HPDE6-E6E7 (cell line): ENCODE results near the gene SLC2A5.
"Not testable (repeated sequence)": the region's sequence is repeated elsewhere in the genome, so short reads cannot be mapped to it uniquely, and the experiment has no call there.

Source experiments
- DNase-seq: peaks from one replicate; pipeline ENCODE4 v3.0.0; 2011; ENCODE audit warnings: missing footprints; ENCODE audit errors: extremely low spot score

The SLC2A5 gene

DNA sequence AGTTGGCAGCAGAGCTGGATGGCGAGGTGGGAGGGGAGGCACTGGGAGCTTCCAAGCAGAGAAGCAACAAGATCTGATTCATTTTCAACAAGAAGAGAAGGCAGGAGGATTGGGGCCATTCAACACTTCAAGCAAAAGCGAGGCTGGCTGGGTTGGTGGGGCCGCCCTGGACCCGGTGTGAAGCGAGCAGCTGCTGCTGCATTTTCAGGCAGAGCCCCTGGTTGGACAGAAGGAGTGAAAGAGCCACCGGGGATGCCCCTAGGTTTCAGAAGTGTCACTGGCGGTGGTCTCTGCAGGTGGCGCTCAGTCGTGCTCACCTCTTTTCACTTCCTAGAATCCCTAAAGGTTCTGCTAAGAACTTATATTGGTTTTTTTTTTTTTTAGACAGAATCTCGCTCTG is 61.2 kb downstream of the SLC2A5 start:
- no peak for DNase-seq

DNA sequence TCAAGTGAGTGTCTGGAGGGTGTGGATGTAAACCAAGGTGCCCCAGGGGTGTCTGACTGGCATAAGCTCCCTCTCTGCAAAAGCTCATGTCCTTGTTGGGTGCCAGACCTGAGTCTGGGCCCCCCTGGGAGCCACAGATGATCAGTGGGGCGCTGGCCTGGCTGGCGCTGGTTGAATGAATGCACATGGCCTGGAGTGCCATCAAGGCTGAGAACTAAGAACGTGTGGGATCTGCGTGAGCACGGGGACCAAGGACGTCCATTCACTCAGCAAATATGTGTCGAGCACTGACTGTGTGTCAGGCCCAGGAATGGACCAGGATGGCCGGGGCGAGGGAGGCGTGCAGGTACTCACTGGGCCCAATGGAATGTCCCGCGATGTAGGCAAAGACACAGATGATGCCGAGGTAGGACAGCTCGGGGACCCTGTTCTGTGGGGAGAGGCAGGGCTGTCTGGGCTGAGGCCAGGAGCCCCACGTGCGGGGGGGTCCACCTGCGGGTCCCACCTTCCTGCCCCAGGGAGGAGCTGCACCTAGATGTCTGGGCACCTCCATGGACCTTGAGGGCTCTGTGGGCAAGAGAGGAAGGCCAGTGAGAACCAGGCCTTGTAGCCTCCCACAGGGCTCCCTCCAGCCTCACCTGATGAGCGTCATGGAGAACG is 62.3 kb downstream of the SLC2A5 start:
- no peak for DNase-seq

- DNase-seq: no peak
These were observed 64.1 kb downstream of the SLC2A5 start for GRCh38 chr1:9005395-9005708.

DNA sequence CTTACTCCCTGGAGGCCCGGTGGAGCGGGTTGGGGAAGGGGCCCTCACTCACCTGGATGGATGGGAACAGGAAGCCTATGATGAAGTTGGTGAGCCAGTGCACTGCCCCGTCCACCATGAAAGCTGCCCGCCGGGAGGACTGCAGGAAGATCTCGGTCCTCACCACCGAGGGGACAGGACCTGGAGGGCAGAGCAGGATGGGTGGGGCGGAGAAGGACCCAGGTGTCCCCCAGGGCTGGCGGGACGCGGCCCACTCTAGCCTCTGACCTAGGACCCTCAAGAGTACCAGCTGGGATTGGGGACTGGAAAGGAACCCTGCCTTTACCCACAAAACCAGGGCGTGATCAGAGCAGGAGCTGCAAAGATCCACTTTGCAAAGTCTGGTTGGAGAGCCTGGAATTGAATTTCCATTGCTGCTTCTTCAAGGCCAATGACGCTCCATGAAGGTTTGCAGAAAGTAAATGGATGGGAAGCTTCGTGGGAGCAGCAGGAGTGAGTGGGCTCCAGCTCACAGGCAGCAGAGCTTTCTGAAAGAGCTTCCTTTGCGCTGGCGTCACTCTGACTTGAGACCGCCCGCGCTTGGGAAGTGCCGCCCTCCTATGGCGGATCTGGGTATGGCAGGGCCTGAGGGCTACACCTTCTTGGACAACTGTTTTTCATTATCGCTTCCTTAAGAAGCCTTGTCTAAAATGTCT is 64.6 kb downstream of the SLC2A5 start:
- peak; percentile 64 for DNase-seq

GRCh38 chr1:9004031-9004699 is 65.3 kb downstream of the SLC2A5 start:
- no peak for DNase-seq

- not testable (repeated sequence) for DNase-seq
These were observed 67.2 kb downstream of the SLC2A5 start for GRCh38 chr1:9002215-9002560.

DNA sequence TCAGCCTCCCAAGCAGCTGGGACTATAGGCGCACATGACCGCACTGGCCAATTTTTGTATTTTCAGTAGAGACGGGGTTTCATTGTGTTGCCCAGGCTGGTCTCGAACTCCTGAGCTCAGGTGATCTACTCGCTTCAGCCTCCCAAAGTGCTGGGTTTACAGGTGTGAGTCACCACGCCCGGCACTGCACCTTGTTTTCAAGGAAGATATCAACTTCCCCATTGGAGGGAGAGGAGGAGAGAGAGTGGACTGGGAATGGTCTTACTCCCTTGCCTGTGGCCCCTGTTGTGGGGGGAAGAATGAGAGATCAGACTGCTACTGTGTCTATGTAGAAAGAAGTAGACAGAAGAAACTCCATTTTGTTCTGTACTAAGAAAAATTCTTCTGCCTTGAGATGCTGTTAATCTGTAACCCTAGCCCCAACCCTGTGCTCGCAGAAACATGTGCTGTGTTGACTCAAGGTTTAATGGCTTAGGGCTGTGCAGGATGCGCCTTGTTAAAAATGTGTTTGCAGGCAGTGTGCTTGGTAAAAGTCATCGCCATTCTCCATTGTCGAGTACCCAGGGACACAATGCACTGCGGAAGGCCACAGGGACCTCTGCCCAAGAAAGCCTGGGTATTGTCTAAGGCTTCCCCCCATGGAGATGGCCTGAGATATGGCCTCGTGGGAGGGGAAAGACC is 67.8 kb downstream of the SLC2A5 start:
- not testable (repeated sequence) for DNase-seq

DNA sequence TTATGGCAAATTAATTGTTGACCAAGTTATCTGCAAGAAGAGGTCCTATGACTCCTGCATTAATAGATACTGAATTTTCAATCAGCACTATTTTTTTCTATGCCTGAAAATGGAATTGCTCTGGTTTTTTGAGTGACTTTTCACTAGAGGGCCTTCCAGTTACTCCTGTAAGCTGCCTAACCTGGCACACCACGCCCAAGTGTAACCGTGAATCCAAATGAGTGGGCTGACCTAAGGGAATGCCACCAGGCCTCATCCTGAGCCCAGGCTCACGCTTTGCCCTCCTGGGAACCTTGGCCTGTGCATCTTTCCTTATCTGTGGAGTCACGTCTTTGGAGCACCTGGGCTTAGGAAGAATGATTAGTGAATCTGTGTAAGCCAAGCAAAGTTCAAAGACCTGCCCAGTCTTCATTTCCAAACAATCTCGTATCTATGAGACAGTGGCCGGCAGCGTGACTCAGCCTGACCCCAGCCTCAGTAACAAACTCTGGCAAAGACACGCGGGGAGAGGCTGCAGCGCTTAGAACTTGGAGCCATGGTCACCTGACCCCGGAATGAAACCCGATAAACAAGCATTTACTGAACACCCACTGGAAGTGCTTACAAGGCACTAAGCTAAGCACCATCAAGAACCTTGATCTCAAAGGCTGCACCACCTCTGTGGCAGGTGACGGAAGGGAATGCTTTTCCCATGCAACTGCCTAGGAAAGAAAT is 75.3 kb downstream of the SLC2A5 start:
- DNase-seq: not testable (repeated sequence)

DNA sequence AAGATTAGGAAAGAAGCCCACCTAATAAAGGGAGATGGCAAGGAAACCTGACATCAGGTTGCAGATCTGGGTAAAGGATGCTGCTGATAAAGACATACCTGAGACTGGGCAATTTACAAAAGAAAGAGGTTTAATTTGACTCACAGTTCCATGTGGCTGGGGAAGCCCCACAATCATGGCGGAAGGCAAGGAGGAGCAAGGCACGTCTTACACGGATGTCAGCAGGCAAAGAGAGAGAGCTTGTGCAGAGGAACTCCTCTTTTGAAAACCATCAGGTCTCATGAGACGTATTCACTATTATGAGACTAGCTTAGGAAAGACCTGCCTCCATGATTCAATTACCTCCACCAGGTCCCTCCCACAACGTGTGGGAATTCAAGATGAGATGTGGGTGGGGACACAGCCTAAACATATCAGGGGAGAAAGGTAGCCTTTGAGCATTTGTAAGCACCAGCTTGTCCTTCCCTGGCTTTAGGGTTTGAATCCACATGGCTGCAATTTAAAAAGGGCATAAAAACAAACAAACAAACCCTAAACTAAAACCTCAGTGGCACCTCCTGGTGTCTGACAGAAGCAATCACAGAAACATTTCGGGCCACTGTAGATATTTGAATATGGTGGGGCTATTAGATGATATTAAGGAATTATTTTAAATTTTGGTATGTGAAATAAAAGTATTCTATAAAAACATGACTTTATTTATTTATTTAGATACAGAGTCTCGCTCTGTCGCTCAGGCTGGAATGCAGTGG is 76.3 kb downstream of the SLC2A5 start:
- DNase-seq: no peak

GRCh38 chr1:8989821-8990220 is 79.6 kb downstream of the SLC2A5 start:
- DNase-seq: no peak

DNA sequence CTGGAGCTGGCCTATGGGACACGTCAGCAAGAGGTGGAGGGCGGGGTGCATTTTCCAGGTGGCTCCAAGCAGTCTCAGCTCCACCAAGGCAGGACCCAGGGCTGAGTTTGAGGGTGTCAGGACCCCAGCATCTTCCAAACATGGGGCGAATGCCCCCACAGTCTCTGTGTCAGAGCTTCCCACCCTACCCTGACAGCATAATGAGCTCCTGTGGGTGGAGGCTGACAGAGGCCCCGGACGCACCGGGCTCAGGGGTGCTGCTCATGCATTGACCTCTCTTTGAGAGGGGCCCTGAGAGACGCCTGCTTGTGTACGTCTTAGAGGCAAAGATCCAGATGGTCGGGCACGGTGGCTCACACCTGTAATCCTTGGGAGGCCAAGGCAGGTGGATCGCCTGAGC is 80.4 kb downstream of the SLC2A5 start:
- DNase-seq: no peak

DNA sequence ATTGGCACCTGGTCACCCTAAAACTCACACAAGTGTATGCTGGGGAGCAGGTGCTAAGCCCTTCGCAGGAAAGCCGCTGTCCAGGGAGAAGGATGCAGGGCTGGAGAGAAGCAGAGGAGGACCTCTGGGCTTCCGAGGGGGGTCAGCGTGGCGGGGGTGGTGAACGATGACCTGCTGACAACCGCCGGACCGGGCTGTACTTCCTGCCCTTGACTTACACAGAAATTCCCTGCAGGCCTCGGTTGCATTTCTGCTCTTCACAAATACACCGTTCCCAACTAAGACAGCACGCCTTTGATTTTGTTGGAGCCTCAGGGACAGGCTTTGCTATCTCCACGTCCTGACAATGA is 80.8 kb downstream of the SLC2A5 start:
- DNase-seq: no peak

DNA sequence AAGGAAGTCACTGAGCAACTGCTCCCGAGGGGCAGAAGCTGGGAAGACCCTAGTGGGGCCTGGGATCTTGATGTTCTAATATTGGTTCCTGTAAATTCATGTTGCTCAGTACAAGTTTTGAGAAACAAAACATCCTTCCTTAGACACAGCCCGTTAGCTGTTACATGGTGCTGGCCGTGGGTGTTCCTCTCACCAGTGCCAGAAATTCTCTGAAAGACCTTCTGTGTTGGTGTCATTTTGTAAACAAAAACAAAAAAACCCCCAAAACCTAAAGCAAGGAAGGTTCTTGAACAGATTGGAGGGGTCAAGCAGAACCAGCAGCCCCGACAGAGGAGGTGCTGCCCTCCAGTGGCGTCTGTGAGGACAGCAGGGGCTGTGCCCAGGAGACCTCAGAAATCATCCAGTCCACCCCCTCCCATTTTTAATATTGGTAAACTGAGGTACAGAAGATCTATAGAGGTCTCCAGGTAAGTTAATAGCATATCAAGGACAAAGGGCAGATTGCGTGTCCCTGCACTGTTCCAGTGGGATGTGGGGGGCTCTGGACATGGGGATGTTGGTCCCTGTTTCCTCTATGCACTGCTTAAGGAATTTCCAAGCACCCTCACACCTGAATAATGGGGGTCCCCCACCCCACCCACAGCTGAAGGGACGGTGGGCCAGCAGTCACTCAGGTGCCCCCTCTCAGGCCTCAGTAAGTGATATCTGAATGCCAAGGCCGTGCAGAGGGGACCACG is 81.4 kb downstream of the SLC2A5 start:
- DNase-seq: no peak

DNA sequence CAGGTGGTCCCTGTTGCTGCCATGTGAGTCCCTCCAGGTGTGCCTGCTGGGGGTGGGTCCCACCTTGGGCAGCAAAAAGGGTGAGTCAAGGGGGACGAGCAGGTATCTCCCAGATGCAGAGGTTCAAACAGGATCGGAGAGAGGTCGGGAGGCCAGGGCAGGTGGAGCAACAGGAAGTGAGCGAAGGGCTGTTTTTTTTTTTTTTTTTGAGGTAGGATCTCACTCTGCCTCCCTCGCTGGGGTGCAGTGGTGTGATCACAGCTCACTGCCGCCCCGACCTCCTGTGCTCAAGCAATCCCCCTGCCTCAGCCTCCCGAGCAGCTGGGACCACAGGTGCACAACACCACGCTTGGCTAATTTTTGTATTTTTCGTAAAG is 82.6 kb downstream of the SLC2A5 start:
- no peak for DNase-seq

- DNase-seq: peak; percentile 57
These were observed 83.3 kb downstream of the SLC2A5 start for GRCh38 chr1:8985915-8986813.
